HG03432 (cell line): ENCODE measurements around the gene RFX2.
A peak's percentile ranks its signal among the peaks of the same experiment; 100 is the strongest.

Source experiments
- ATAC-seq: cut with Tn5 transposase; IDR thresholded peaks from one replicate; pipeline ENCODE4 v1.9.1; 2021; ENCODE audit warnings: mild to moderate bottlenecking, moderate library complexity; ENCODE audit not compliant: unreplicated experiment

RFX2 gene

DNA sequence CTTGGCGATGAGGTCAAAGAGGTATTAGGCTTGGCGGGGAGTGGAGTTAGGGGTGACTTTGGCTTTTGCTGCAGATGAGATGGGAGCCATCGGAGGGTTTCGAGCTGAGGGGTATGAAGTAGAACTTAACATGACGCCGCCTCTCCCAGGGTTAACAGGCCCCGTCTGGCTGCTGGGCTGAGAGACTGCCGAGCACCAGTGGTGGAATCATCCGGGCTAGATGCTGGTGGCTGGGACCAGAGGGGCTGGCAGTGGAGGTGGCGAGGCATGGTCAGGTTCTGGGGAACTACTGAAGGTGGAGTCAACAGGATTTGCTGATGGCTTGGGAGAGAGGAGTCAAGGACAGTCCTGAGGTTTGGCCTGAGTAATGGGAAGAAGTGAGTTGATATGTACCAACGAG, 4.9 kb downstream of the RFX2 start:
- ATAC-seq, result no peak

DNA sequence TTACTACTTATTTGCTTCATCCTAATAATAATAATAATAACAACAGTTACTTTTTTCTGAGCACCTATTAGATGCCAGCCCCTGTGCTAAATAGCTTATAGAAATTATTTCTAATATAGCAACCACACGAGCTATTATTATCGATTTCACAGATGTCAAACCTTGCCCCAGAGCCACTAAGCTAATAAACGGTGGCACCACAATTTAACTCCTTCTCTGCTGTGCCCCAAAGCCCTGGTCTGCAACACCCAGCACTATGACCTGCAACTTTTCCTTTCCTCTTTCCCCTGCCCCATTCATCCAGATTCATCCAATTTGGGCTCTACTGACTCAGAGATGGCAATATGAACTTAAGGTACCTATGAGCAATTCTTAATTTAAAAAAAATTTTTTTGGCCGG, 6.4 kb downstream of the RFX2 start:
- ATAC-seq, result no peak

DNA sequence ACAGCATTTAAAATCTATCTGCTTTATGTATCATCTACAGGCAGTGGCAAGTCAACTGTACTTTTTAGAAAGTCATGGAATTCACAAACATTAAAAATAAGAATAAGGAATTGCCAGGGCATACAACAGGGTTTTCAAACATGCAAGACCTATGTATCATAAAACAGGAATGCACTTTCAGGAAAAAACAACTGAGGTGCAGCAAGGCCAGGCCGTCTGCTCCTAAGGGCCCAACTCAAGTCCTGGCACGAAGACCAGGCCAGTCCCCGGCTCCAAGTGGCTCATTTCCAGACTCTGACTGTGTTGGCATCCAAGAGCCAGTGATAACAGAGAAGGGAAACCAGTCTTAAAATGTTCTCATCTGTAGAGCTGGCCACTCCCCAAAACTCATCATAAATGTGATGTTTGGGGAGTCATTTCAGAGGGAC, 7.1 kb downstream of the RFX2 start:
- no peak for ATAC-seq

DNA sequence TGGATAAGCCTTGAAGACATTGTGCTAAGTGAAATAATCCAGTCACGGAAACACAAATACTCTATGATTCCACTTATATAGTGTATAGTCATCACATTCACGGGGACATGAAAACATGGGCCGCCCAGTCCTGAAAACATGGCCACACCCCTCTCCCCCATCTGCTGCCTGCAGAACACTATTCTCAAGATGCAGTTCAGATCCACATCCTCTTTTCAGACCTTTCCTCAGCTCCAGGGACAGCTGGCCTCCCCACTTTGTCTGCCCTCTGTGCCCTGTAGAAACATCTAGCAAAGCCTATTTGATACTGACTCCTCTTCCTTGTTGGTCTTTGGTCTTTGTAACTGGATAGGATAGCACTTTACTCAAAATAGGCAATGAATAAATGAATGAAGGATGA, 8.3 kb downstream of the RFX2 start:
- no peak for ATAC-seq

DNA sequence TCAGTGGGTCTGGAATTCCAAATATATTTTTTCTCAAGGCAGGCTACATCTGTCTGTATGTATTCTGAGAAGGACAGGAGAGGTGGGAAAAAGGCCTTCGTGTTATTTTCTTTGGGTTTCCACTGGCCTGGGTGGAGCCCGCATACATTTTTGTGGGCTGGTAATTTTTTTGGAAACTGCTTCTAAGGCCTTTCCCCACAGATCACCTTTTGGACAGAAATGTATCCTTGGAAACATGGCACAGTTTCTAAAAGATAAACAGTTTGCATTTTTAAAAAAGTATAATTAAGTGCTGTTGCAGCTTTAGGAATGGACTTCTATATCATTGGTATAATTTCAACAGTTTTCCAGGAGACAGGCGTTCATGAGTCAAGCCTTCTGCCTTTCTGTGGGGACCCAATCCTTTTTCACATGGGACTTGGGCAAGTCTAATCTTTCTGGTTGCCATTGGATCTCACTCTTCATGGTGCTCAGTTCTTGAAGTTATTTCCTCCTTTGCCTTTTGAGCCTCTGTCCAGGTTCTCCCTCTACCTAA, 8.9 kb downstream of the RFX2 start:
- ATAC-seq, result no peak

DNA sequence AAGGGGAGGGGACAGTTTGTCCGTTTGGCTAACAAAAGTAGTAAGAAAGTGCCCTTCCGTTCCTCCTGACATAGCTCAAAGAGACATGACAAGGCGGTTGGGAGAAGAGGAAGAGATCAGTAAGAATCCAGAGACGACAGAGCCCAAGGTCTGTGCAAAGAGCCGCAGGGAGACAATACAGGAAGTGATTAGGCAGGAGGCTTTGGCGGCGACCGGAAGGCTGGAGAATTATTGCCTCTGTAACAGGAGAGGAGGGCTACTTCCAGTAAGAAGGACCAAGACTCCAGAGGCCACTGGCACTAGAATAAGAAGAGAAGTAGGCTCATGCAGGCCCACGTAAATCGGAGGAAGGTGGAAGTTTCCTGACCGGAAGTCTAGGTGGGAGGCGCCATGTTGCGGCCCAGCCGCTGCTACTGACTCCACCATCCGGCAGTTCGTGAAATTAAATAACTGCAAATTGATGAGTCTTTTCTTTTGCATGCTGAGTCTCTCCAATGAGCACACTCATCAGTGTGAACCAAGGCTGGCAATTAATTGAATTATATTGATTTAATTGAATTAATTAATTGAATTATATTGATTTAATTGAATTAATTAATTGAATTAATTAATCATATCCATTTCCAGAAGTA, 9.9 kb downstream of the RFX2 start:
- ATAC-seq, result no peak

DNA sequence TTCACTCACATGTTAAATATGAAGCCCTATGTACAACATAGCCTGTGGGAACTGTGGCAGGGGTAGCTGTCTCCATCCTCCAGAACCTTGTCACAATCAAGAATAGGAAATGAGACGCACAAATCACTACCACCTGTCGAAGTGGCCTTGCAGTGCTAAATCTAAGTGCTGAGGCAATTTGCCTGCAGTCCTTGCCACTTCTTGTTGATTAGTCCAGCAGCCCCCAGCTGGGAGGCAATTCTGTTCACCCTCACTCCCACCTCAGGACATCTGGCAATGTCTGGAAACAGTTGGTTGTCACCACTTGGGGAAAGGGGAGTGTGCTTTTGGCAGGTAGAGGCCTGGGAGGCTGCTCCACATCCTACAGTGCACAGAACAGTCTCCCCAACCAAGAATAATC, 10.7 kb downstream of the RFX2 start:
- no peak for ATAC-seq

DNA sequence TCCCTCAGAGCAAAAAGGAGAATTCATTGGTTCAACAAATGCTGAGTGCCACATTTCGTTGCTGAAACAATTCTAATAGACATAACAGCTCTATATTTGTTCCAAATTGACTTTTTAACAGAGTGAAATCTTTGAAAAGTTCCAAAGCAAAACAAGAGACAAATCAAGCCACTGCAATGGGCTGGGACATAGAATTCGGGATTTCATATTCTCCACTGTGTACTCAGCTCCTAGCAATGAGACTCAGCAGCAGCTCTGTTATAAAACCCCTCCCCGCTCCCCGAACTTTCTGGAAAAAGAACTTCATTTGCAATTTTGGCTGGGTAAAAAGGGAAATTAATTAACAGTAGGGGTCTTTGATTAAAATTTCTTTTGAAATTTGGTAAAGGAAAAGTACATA, 11.3 kb downstream of the RFX2 start:
- no peak for ATAC-seq

DNA sequence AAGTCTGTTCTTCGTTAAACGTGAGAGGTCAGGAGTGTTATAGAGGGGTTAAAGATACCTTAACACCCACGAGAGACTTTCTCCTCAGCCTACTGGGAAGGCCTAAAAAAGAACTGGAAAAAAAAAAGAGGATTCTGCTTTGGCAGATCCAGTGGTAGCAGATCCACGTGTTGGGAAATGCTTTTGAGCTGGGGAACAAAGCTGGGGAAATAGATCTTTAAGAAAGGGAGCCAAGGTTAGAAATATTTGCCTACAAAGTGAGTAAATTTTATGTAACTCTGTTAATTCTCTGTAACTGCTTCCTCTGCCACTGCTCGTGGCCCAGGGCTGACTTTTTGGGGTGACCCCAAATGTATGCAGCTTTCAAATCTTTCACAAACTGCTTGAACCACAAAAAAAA, 11.7 kb downstream of the RFX2 start:
- no peak for ATAC-seq

DNA sequence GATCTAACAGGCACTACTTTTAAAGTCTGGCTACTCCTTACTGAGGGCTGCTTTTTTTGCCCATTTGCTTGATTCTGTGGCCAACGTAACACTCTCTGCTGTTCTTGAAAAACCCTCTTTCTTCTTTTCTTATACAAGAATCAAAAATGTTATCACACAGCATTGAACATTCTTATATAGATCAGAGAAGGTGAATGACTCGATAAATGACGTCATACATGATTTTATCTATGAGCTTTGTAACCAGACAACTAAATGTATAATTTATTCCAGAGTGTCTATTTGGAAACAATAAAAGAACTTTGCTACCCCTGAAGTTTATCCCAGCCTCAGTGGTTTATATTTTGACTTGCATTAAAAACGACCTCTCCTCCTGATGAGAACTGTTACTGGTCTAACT, 12.4 kb downstream of the RFX2 start:
- ATAC-seq, result no peak

DNA sequence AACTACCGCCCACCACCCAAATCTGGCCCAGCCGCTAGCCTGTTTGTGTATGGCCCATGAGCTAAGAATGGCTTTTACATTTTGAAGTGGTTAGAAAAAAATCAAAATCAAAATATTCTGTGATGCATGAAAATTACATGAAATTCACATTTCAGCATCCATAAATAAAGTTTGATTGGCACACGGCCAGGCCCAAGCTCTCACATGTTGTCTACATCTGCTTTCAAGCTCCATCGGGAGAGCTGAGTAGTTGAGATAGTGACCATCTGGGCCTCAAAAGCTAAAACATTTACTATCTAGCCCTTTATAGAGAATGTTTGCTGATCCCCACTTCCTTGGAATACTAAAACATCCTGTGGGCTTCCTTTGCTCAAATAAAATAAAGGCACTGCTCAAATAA, 14.5 kb downstream of the RFX2 start:
- no peak for ATAC-seq

DNA sequence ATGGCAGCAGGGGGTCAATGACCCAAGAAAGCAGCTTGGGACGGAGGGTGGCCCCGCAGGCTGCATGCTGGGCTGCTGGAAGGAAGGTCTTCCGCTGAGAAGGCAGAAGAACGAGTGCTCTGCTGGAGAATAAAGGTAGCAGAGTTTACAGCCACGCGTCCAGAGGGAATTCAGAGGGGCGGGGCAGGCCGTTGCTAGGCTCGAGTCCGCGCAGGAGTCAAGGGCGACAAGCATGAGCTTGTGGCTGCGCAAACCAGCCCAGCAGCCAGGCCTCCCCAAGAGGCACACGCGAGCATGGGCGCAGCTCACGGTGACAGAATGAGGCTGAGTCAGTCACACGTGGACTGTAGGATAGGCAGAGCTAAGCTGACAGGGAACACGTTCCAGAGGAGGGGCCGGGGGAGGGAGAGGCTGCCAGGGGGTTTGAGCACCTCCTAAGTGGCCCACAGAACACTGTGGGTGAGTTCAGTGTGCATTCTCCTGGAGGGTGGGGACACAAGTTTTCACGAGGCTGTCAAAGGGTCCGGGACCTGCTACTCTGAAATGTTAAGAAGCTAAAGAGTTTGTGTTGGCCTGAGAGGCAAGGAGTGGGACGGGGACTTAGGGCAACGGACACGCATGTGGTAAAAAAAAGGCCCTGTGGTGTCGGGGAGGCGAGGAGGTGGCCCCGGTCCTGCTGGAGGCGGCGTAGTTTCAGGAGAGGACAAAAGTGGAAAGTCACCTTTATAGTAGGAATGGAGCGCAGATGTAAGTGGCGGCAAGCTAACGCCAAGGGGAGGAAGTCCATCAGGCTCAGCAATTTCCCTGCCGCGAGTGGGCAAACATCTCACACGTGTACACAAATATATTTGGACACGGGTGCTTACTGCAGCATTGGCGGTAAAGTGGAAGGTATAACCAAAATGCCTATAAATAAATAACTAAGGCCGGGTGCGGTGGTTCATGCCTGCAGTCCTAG, 17.7 kb downstream of the RFX2 start:
- no peak for ATAC-seq

DNA sequence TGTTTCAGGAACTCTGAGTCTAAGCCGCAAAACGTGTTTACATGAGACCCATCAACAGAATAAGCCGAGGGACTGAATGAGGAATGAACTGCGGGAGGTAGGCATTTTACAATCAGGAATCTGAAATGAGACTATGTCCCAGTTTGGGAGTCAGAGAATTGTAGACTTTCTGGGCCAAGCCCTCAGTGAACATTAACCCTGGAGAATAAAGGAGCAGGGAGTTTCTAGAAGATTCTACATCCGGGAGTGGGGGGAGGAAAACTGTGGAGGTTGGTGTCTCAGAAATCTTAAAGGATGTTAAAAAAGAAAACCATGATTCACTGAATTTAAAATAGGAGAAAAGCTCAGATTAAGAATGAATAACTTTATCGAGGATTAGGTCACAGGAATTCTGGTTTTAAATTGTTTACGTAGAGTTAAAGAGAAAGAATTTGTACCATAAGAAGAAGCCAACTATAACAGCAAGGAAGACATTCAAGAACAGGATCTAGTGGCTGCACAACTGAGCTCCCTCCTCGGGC, 18.5 kb downstream of the RFX2 start:
- no peak for ATAC-seq

DNA sequence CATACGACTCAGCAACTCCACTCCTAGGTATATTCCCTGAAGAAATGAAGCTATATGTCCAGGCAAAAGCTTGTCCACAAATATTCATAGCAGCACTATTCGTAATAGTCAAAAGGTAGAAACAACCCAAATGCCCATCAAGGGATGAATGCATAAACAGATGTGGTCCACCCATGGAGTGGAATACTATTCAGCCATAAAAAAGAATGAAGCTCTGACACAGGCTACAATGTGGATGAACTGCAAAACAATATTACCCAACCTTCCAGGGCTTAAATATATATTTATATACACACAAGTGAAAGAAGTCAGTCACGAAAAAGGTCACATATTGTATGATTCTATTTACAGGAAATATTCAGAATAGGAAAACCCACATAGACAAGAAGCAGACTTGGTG, 19.7 kb downstream of the RFX2 start:
- no peak for ATAC-seq

DNA sequence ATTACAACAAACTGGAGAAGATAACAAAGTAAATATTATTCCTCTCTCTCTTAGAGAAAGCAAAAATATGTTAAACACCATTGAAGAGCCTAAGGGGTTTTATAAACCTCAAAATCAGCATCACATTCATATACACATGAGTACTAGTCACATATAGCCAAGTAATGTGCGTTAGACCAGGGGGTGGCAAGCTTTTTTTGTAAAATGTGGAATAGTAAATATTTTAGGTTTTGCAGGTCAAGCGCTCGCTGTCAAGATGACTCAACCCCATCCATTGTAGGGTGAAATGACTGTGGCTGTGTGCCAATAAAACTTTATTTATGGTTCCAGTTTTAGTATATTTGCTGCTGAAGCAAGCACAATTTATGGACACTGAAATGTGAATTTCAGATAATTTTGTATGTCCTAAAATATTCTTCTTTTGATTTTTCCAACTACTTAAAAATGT, 21.7 kb downstream of the RFX2 start:
- no peak for ATAC-seq

DNA sequence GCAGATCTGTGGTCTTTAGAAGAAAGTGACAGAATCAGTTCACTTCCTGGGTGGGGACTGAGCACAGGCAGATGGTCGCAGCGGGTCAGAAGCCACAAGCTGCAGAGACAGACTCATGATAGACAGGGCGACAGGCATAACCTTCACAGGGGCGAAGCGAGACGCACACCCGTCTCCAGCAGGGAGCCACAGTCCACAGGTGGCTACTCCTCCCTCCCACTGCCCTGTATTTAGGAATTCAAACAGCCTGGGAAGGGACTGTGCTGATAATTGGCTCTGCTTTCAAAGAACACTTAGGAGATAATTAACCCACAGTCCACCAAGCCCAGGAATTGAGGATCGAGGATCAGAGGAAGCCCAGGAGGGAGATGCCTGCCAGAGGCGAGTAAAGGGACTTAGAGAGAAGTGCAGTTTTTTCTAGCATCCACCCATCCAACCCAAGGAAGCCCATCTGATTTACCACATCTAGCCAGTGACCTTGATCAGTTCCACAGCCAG, 23.2 kb downstream of the RFX2 start:
- ATAC-seq, result peak; percentile 39

DNA sequence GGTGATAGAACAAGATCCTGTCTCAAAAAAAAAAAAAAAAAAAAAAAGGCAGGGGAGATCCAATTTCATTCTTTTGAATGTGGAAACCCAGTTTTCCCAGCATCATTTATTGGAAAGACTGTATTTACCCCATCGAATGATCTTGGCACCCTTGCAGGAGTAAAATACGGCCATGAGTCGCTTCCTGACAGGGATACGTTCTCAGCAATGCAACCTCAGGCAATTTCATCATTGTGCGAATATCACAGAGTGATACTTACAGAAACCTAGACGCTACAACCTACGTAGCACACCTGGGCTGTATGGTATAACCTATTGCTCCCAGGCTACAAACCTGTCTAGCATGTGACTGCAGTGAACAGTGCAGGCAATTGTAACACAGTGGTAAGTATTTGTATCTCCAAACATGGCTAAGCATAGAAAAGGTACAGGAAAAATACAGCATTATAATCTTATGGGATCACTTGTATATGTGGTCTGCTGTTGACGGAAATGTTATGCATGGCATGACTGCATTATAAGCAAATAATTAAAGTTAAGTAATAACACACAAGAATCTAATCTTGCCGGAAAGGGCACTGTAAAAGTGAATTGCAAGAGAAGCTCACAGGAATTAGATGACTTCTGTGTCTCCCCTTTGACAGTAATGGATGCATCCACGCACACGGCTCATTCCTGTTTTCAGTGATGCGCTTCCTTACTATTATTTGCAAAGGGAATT, 24.1 kb downstream of the RFX2 start:
- no peak for ATAC-seq

DNA sequence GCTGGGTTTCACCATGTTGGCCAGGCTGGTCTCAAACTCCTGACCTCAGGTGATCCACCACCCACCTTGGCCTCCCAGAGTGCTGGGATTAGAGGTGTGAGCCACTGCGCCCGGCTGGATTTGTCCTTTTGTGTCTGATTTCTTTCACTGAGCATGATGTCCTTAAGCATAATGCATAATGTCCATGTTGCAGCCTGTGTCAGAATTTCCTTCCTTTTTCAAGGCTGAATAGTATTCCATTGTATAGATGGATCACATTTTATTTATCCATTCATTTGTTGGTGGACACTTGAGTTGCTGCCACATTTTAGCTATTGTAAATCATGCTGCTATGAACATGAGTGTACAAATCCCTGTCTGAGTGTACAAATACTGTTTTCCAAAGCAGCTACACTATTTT, 25.5 kb downstream of the RFX2 start:
- ATAC-seq, result no peak

DNA sequence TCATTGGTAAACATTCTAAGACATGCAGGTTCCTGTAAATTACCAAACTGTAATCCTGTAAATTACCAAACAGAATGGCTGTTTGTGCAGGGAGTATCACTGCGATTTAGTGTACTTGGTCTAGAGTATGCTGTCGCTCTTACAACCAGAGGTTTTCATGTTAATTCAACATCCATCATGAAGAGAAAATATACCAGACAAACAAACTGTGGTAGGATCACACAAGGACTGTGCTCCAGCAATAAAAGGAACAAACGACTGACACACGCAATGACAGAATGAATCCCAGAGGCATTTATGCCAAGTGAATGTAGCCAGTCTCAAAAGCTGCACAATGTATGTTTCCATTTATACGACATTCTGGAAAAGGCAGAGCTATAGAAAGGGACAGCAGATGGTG, 31.2 kb downstream of the RFX2 start:
- ATAC-seq, result no peak

DNA sequence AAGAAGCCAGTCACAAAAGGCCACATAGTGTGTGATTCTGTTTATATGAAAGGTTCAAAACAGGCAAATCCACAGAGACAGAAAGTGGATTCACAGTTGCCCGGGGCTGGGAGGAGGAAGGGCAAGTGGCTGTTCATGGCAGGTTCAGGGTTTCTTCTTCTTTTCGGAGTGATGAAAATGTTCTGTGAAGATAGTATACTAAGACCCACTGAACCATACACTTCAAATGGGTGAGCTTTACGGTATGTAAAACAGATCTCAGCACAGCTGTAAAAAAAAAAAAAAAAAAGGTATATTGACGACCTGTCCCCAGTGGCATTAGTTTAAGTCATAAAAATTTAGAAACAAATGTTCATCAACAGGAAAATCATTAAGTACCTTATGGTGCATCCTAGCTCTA, 32.2 kb downstream of the RFX2 start:
- ATAC-seq, result no peak
